Uterus (tissue), 2 donors: ENCODE data around the gene EVI2B.

Experiments used
- POLR2A ChIP-seq, 2 donors: fragments of 450-650 bp; IDR thresholded peaks; one replicate each; pipeline ENCODE4 v1.6.1; 2016; ENCODE audit warnings: antibody characterized with exemption in 2 of 2, mild to moderate bottlenecking in 1 of 2, moderate library complexity in 1 of 2
- TF ChIP-seq, protein P1 (sequence below), 4 experiments: fragments of 200-600 bp in 2 of 4; fragments of 450-650 bp in 2 of 4; sonication (generic) in 2 of 4; IDR thresholded peaks; one replicate each; pipeline ENCODE4 v1.5.1; 2016 to 2019; ENCODE audit warnings: antibody characterized with exemption in 4 of 4, mild to moderate bottlenecking in 2 of 4, moderate library complexity in 1 of 4

DNA sequence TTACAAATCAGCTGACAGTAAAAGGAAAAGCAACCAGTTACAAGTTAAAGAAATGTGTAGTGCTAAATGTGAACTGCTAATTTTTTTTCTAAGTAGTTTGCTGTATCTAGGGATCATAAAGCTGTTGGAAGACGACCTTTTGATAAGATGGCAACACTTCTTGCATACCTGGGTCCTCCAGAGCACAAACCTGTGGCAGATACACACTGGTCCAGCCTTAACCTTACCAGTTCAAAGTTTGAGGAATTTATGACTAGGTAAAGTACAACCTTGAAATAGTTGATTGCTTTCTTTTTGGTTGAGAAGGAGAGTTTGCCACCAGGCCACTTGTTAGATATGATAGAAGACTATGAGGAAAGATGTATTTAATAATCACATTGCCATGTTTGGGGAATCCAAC, 52.3 kb downstream of the EVI2B start:
- TF ChIP-seq, protein P1, sequence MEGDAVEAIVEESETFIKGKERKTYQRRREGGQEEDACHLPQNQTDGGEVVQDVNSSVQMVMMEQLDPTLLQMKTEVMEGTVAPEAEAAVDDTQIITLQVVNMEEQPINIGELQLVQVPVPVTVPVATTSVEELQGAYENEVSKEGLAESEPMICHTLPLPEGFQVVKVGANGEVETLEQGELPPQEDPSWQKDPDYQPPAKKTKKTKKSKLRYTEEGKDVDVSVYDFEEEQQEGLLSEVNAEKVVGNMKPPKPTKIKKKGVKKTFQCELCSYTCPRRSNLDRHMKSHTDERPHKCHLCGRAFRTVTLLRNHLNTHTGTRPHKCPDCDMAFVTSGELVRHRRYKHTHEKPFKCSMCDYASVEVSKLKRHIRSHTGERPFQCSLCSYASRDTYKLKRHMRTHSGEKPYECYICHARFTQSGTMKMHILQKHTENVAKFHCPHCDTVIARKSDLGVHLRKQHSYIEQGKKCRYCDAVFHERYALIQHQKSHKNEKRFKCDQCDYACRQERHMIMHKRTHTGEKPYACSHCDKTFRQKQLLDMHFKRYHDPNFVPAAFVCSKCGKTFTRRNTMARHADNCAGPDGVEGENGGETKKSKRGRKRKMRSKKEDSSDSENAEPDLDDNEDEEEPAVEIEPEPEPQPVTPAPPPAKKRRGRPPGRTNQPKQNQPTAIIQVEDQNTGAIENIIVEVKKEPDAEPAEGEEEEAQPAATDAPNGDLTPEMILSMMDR (IDR thresholded peaks at IDR 0.05) = no peak
- TF ChIP-seq POLR2A (IDR thresholded peaks at IDR 0.05) = no peak
